Measurements from ENCODE around the gene UBALD2.
A peak's percentile ranks its signal among the peaks of the same experiment; 100 is the strongest.
"Not testable (repeated sequence)": the region's sequence is repeated elsewhere in the genome, so short reads cannot be mapped to it uniquely, and the experiment has no call there.

The UBALD2 gene

GRCh38 chr17:76266244-76266938 is 1.2 kb downstream of the UBALD2 start:
- DNase-seq = peak; percentile 47 to 61 (median 56)

GRCh38 chr17:76267051-76267576 is 2.0 kb downstream of the UBALD2 start:
- DNase-seq = no peak

- not testable (repeated sequence) for DNase-seq
Measured at GRCh38 chr17:76267581-76268001, 2.4 kb downstream of the UBALD2 start.

GRCh38 chr17:76268015-76268749 is 3.0 kb downstream of the UBALD2 start:
- DNase-seq = peak; percentile 92 to 96 (median 95)

GRCh38 chr17:76268991-76269981 is 4.1 kb downstream of the UBALD2 start:
- no peak for DNase-seq

GRCh38 chr17:76270127-76270592 is 5.0 kb downstream of the UBALD2 start:
- no peak for DNase-seq

- no peak for DNase-seq
Measured at GRCh38 chr17:76270770-76271668, 5.9 kb downstream of the UBALD2 start.

- DNase-seq = peak in 1 of 4 experiments; percentile 24
Measured at GRCh38 chr17:76271669-76272540, 6.8 kb downstream of the UBALD2 start.

GRCh38 chr17:76272541-76273444 is 7.6 kb downstream of the UBALD2 start:
- peak; percentile 75 to 85 (median 84) for DNase-seq

GRCh38 chr17:76273445-76274111 is 8.4 kb downstream of the UBALD2 start:
- no peak for DNase-seq

- DNase-seq = no peak
Measured at GRCh38 chr17:76274112-76274956, 9.2 kb downstream of the UBALD2 start.

GRCh38 chr17:76275382-76276068 is 10.4 kb downstream of the UBALD2 start:
- no peak for DNase-seq

GRCh38 chr17:76276069-76276431 is 10.9 kb downstream of the UBALD2 start:
- DNase-seq = no peak

- DNase-seq = no peak
Measured at GRCh38 chr17:76276461-76277299, 11.5 kb downstream of the UBALD2 start.

- no peak for DNase-seq
Measured at GRCh38 chr17:76277300-76278267, 12.4 kb downstream of the UBALD2 start.
